HepG2 (cell line): ENCODE results near the gene TRAP1. TPM values are rescaled to one million over a fixed set of nuclear protein-coding genes. Genes with fewer than 3 reads are reported as not detected.

Experiments used
- PHF20 ChIP-seq: sonication (generic); formaldehyde crosslinking; IDR thresholded peaks from 2 replicates; pipeline ENCODE4 v1.5.0; 2020; ENCODE audit warnings: mild to moderate bottlenecking, missing genetic modification reagents
- PRDM4 ChIP-seq: sonication (generic); formaldehyde crosslinking; IDR thresholded peaks from 2 replicates; pipeline ENCODE4 v1.9.0; 2021; ENCODE audit warnings: missing genetic modification reagents, borderline replicate concordance
- RBM22 ChIP-seq: fragments of 200-400 bp; formaldehyde crosslinking; optimal IDR thresholded peaks from 2 replicates; pipeline ENCODE3; 2017; ENCODE audit warnings: mild to moderate bottlenecking, low read length, moderate library complexity
- ZFP37 ChIP-seq: sonication (generic); formaldehyde crosslinking; IDR thresholded peaks from 2 replicates; pipeline ENCODE4 v1.4.0; 2020; ENCODE audit warnings: missing genetic modification reagents, borderline replicate concordance
- ZNF318 ChIP-seq: sonication (generic); formaldehyde crosslinking; IDR thresholded peaks from 2 replicates; pipeline ENCODE4 v1.4.0; 2020; ENCODE audit warnings: mild to moderate bottlenecking, missing genetic modification reagents
- ZNF44 ChIP-seq: sonication (generic); formaldehyde crosslinking; IDR thresholded peaks from 2 replicates; pipeline ENCODE4 v1.5.1; 2020; ENCODE audit warnings: mild to moderate bottlenecking, missing genetic modification reagents
- ZNF75D ChIP-seq: sonication (generic); formaldehyde crosslinking; IDR thresholded peaks from 2 replicates; pipeline ENCODE4 v1.8.1; 2023; ENCODE audit warnings: missing genetic modification reagents, mild to moderate bottlenecking, borderline replicate concordance
- ZNF776 ChIP-seq: sonication (generic); formaldehyde crosslinking; IDR thresholded peaks from 2 replicates; pipeline ENCODE4 v1.4.0; 2020; ENCODE audit warnings: mild to moderate bottlenecking, missing genetic modification reagents
- polyA plus RNA-seq, 8 experiments: library from polyadenylated mRNA; depleted of rRNA in 3 of 8; stranded (reverse) in 7 of 8; unstranded in 1 of 8; fragments of >200 nt; fragmentation: Illumina TruSeq in 4 of 8; extraction: Trizol in 4 of 8; gene quantifications; 2 replicates each; pipeline versions ENCODE4 v1.2.1 to v1.2.3, GENCODE V29; 2011 to 2016; ENCODE audit warnings: low read depth in 4 of 8, missing spikeins in 1 of 8, mixed read lengths in 1 of 8; ENCODE audit not compliant: insufficient read depth in 1 of 8
- total RNA-seq, 5 experiments: library from RNA; depleted of rRNA; stranded (reverse); fragments of >200 nt; fragmentation: Illumina TruSeq; extraction: Trizol; gene quantifications; 2 replicates each; pipeline ENCODE4 v1.2.3, GENCODE V29; 2016; ENCODE audit warnings: low read depth in 1 of 5
- TF ChIP-seq, protein P1 (sequence below): sonication (generic); formaldehyde crosslinking; IDR thresholded peaks from 2 replicates; pipeline ENCODE4 v1.4.0; 2020; ENCODE audit warnings: missing genetic modification reagents, borderline replicate concordance

TRAP1 gene
- total and polyA plus RNA-seq, 2 of the 13 experiments (the other 11 are each of a cell fraction or from before 2014, with no cell fraction given): 127 to 240 TPM

GRCh38 chr16:3754081-3754703 lies 36.9 kb upstream of the TRAP1 start (continued):
- TF ChIP-seq ZNF318 (CRISPR knock-in tag): no peak
- TF ChIP-seq ZNF776 (CRISPR knock-in tag): no peak
- TF ChIP-seq RBM22: no peak
- TF ChIP-seq ZFP37 (CRISPR knock-in tag): no peak
- TF ChIP-seq ZNF44 (CRISPR knock-in tag): no peak
- TF ChIP-seq PRDM4: no peak
- no peak for TF ChIP-seq ZNF75D (CRISPR knock-in tag)
- TF ChIP-seq PHF20 (CRISPR knock-in tag): no peak
- TF ChIP-seq, protein P1, sequence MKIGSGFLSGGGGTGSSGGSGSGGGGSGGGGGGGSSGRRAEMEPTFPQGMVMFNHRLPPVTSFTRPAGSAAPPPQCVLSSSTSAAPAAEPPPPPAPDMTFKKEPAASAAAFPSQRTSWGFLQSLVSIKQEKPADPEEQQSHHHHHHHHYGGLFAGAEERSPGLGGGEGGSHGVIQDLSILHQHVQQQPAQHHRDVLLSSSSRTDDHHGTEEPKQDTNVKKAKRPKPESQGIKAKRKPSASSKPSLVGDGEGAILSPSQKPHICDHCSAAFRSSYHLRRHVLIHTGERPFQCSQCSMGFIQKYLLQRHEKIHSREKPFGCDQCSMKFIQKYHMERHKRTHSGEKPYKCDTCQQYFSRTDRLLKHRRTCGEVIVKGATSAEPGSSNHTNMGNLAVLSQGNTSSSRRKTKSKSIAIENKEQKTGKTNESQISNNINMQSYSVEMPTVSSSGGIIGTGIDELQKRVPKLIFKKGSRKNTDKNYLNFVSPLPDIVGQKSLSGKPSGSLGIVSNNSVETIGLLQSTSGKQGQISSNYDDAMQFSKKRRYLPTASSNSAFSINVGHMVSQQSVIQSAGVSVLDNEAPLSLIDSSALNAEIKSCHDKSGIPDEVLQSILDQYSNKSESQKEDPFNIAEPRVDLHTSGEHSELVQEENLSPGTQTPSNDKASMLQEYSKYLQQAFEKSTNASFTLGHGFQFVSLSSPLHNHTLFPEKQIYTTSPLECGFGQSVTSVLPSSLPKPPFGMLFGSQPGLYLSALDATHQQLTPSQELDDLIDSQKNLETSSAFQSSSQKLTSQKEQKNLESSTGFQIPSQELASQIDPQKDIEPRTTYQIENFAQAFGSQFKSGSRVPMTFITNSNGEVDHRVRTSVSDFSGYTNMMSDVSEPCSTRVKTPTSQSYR (CRISPR knock-in tag): no peak
- TF ChIP-seq, all 625 proteins: peak for 0
